K562 (cell line): ENCODE measurements around the gene PLPP6. TPM values are rescaled to one million over a fixed set of nuclear protein-coding genes. Genes with fewer than 3 reads are reported as not detected.

ENCODE experiments used
- ATAC-seq: fragments of 200-7000 bp; cut with Tn5 transposase; 3 replicates; pipeline ENCODE4 v1.9.1; 2020; ENCODE audit warnings: moderate library complexity
- BruUV-seq: library from RNA; stranded (reverse); fragments of 400-500 nt; replicated peaks from 2 replicates; lab custom pipeline; 2021; lab: Mats Ljungman, UMichigan
- CTCF ChIA-PET: fragments of 300-600 bp; formaldehyde crosslinking; extraction: SDS; loops from one replicate; lab custom pipeline; 2021; ENCODE audit warnings: low intra/inter-chr PET ratio; lab: Yijun Ruan, JAX
- POLR2A ChIA-PET: fragments of 300-600, 350-650 bp; sonication (Branson Sonifier 250); formaldehyde crosslinking; extraction: SDS; loops from one replicate; lab custom pipeline; 2021; ENCODE audit warnings: antibody characterized with exemption, inconsistent platforms; lab: Yijun Ruan, JAX
- DNase-seq, 4 experiments: peaks; one replicate each; pipeline versions ENCODE4 v3.0.0 to v3.0.0-alpha.2; 2011 to 2018; ENCODE audit warnings: low spot score in 3 of 4, mixed read lengths in 3 of 4; ENCODE audit errors: extremely low read depth in 1 of 4
- FAIRE-seq: peaks from 2 replicates; lab custom pipeline; 2011; peaks lifted over from hg19 to GRCh38; lab: Jason Lieb, UNC
- H2AFZ ChIP-seq: 2 replicates; pipeline ENCODE4 v1.6.0; 2011; ENCODE audit warnings: low read depth, low read length, control low read depth, inconsistent platforms
- H3K27ac ChIP-seq: fragments of 200-600 bp; 3 replicates; pipeline ENCODE4 v1.8.0; 2011; ENCODE audit warnings: low read depth, mild to moderate bottlenecking, control low read depth, inconsistent platforms, low read length, moderate library complexity, mixed read lengths; ENCODE audit errors: extremely low read depth
- H3K27me3 ChIP-seq, 2 experiments: fragments of 300-600 bp in 1 of 2; 2 replicates in 1 of 2; 3 replicates in 1 of 2; pipeline versions ENCODE4 v1.6.0 to v1.8.0; 2011; ENCODE audit warnings: inconsistent platforms in 2 of 2, low read length in 2 of 2, mild to moderate bottlenecking in 1 of 2, mixed read lengths in 1 of 2, moderate library complexity in 1 of 2; ENCODE audit not compliant: control insufficient read depth in 2 of 2, insufficient read depth in 2 of 2
- H3K36me3 ChIP-seq: fragments of 300-600 bp; 3 replicates; pipeline ENCODE4 v1.8.0; 2011; ENCODE audit warnings: mild to moderate bottlenecking, low read length, inconsistent platforms; ENCODE audit not compliant: control insufficient read depth, insufficient read depth
- H3K4me1 ChIP-seq, 2 experiments: fragments of 200-600 bp in 1 of 2; replicated peaks in 1 of 2; 2 replicates in 1 of 2; 3 replicates in 1 of 2; pipeline versions ENCODE4 v1.5.1 to v1.8.0; 2011; ENCODE audit warnings: inconsistent platforms in 2 of 2, low read length in 2 of 2, mild to moderate bottlenecking in 1 of 2, mixed read lengths in 1 of 2, moderate library complexity in 1 of 2; ENCODE audit not compliant: control insufficient read depth in 2 of 2, insufficient read depth in 2 of 2
- H3K4me2 ChIP-seq: 2 replicates; pipeline ENCODE4 v1.6.1; 2011; ENCODE audit warnings: low read length, control low read depth, inconsistent platforms, mixed read lengths; ENCODE audit not compliant: insufficient read depth
- H3K4me3 ChIP-seq: fragments of 200-600 bp; sonication (generic), shearing (Covaris generic); 2 replicates; pipeline ENCODE4 v1.5.1; 2016; ENCODE audit warnings: control low read depth, inconsistent platforms
- H3K79me2 ChIP-seq: fragments of 200-600 bp; 3 replicates; pipeline ENCODE4 v1.8.0; 2011; ENCODE audit warnings: low read length, inconsistent platforms; ENCODE audit not compliant: control insufficient read depth, insufficient read depth
- H3K9ac ChIP-seq, 2 experiments: 2 replicates each; pipeline versions ENCODE4 v1.6.0 to v1.6.1; 2011; ENCODE audit warnings: low read depth in 2 of 2, low read length in 2 of 2, control low read depth in 1 of 2, inconsistent platforms in 1 of 2, mild to moderate bottlenecking in 1 of 2, mixed read lengths in 1 of 2; ENCODE audit not compliant: insufficient read depth in 1 of 2
- H3K9me1 ChIP-seq: one replicate; pipeline ENCODE4 v1.6.0; 2011; ENCODE audit warnings: inconsistent platforms, mild to moderate bottlenecking, low read length, moderate library complexity; ENCODE audit not compliant: control insufficient read depth, insufficient read depth
- H3K9me3 ChIP-seq: replicated peaks from 2 replicates; pipeline ENCODE4 v1.5.1; 2011; ENCODE audit warnings: low read depth, low read length, inconsistent platforms; ENCODE audit not compliant: control insufficient read depth, insufficient read depth
- H4K20me1 ChIP-seq: replicated peaks from 2 replicates; pipeline ENCODE4 v1.6.1; 2011; ENCODE audit warnings: low read length, inconsistent platforms, mixed read lengths; ENCODE audit not compliant: control insufficient read depth, insufficient read depth
- CEBPG ChIP-seq, 3 experiments: fragments of 200-800 bp in 1 of 3; sonication (Bioruptor generic) in 1 of 3; sonication (generic) in 1 of 3; formaldehyde crosslinking in 1 of 3; IDR thresholded peaks in 2 of 3; conservative IDR thresholded peaks in 1 of 3; 2 replicates each; pipeline versions ENCODE4 v1.6.1 to v1.8.0; 2016 to 2022; ENCODE audit warnings: missing compliant biosample characterization in 2 of 3, missing genetic modification characterization in 2 of 3, mild to moderate bottlenecking in 1 of 3, missing genetic modification reagents in 1 of 3
- KAT7 ChIP-seq: sonication (generic); formaldehyde crosslinking; IDR thresholded peaks from 2 replicates; pipeline ENCODE4 v1.8.0; 2022; ENCODE audit warnings: missing genetic modification reagents, mild to moderate bottlenecking, borderline replicate concordance
- in situ Hi-C: fragments of 300-500 bp; cut with MboI; formaldehyde crosslinking; loops from 4 replicates; pipeline ENCODE4 v1.15.0; 2018; ENCODE audit warnings: inconsistent platforms, mixed read lengths
- intact Hi-C: fragments of 100-400 bp; cut with micrococcal nuclease; formaldehyde crosslinking; loops from 2 replicates; pipeline ENCODE4 v1.14.2; 2022
- polyA plus RNA-seq, 8 experiments: library from polyadenylated mRNA; depleted of rRNA in 4 of 8; stranded (reverse) in 5 of 8; unstranded in 3 of 8; fragments of >200 nt; fragmentation: Nextera tagmentation in 2 of 8; fragmentation: Illumina TruSeq in 1 of 8; extraction: Ambion mirVana in 2 of 8; extraction: Trizol in 1 of 8; gene quantifications; 2 replicates each; pipeline versions ENCODE4 v1.2.1 to v1.2.3, GENCODE V29; 2011 to 2014; ENCODE audit warnings: inconsistent platforms in 1 of 8, missing spikeins in 1 of 8
- total RNA-seq, 7 experiments: library from RNA; depleted of rRNA in 6 of 7; stranded (reverse); fragments of >200 nt in 6 of 7; fragmentation: Illumina TruSeq in 2 of 7; extraction: Trizol in 2 of 7; gene quantifications; 2 replicates each; pipeline versions ENCODE4 v1.2.1 to v1.2.3, GENCODE V29; 2011 to 2021; ENCODE audit warnings: low replicate concordance in 1 of 7
- TF ChIP-seq, protein P1 (sequence below), 2 experiments: fragments of 450-650 bp in 1 of 2; sonication (generic) in 1 of 2; formaldehyde crosslinking in 1 of 2; IDR thresholded peaks in 1 of 2; conservative IDR thresholded peaks in 1 of 2; 2 replicates each; pipeline versions ENCODE4 v1.6.1 to v1.8.1; 2016 to 2023; ENCODE audit warnings: mild to moderate bottlenecking in 2 of 2, moderate library complexity in 2 of 2, inconsistent platforms in 1 of 2, missing genetic modification reagents in 1 of 2
- TF ChIP-seq, protein P2 (sequence below), 2 experiments: fragments of 450-650 bp; formaldehyde crosslinking in 1 of 2; IDR thresholded peaks; 2 replicates each; pipeline versions ENCODE4 v1.4.0 to v1.6.1; 2014 to 2020; ENCODE audit warnings: mild to moderate bottlenecking in 2 of 2, borderline replicate concordance in 1 of 2, low read depth in 1 of 2

PLPP6 gene
- total and polyA plus RNA-seq, 9 of the 15 experiments (the other 6 are each of a cell fraction or from before 2014, with no cell fraction given), result 1.9 to 8.9 (median 5.6) TPM

DNA sequence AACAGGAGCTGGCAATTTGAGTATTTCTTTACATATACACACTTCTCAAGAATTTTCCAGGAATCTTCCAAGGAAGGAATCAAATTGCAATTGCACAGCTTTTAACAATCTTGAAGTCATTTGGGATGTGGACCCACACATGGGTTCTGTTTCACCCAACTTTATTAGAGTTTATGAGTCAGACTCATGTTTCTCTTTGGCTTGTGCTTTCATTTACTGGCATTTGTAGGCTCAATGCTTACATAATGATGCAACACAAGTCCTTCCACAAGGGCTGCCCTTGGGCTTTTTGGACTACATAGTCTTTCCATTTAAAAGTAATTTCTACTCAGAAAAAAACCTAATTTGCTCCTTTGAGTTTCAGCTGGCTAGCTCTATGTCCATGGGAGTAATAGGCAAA lies 12.7 kb downstream of the PLPP6 start:
- DNase-seq (no peak), FAIRE-seq (no peak), ATAC-seq (no peak)
- H2AFZ ChIP-seq, result no peak overlapping the region
- H3K9me1 ChIP-seq, result no peaks in the 10 kb centered on the region
- TF ChIP-seq KAT7 (no peak), CEBPG (CRISPR knock-in tag; IDR thresholded peaks at IDR 0.05) (no peak), CEBPG (tag; conservative IDR thresholded peaks at IDR 0.05 in 1 of 2, IDR thresholded peaks at IDR 0.05 in 1 of 2) (peak in 1 of 2 experiments; percentile 44; a peak in 1 of 4 replicates)
- TF ChIP-seq, protein P1, sequence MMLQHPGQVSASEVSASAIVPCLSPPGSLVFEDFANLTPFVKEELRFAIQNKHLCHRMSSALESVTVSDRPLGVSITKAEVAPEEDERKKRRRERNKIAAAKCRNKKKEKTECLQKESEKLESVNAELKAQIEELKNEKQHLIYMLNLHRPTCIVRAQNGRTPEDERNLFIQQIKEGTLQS (IDR thresholded peaks at IDR 0.05), result peak; percentile 68
- TF ChIP-seq, protein P1 (CRISPR knock-in tag; conservative IDR thresholded peaks at IDR 0.05), result no peak
- TF ChIP-seq, protein P2, sequence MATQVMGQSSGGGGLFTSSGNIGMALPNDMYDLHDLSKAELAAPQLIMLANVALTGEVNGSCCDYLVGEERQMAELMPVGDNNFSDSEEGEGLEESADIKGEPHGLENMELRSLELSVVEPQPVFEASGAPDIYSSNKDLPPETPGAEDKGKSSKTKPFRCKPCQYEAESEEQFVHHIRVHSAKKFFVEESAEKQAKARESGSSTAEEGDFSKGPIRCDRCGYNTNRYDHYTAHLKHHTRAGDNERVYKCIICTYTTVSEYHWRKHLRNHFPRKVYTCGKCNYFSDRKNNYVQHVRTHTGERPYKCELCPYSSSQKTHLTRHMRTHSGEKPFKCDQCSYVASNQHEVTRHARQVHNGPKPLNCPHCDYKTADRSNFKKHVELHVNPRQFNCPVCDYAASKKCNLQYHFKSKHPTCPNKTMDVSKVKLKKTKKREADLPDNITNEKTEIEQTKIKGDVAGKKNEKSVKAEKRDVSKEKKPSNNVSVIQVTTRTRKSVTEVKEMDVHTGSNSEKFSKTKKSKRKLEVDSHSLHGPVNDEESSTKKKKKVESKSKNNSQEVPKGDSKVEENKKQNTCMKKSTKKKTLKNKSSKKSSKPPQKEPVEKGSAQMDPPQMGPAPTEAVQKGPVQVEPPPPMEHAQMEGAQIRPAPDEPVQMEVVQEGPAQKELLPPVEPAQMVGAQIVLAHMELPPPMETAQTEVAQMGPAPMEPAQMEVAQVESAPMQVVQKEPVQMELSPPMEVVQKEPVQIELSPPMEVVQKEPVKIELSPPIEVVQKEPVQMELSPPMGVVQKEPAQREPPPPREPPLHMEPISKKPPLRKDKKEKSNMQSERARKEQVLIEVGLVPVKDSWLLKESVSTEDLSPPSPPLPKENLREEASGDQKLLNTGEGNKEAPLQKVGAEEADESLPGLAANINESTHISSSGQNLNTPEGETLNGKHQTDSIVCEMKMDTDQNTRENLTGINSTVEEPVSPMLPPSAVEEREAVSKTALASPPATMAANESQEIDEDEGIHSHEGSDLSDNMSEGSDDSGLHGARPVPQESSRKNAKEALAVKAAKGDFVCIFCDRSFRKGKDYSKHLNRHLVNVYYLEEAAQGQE (IDR thresholded peaks at IDR 0.05; ENCODE audit: borderline replicate concordance), result no peak
- TF ChIP-seq, protein P2 (CRISPR knock-in tag; IDR thresholded peaks at IDR 0.05; ENCODE audit: low read depth), result no peak
- no peaks in the 10 kb centered on the region for H3K9me3 ChIP-seq
- no TSS peak for BruUV-seq
- no peak overlapping the region for H3K4me2 ChIP-seq
- H4K20me1 ChIP-seq, result no peaks in the 10 kb centered on the region
- H3K36me3 ChIP-seq, result no peaks in the 10 kb centered on the region
- peaks cover 4% of the 10 kb centered on the region for H3K79me2 ChIP-seq
- intact Hi-C loops, result loop anchor here (5.0 kb wide), 1 partner anchor 68 kb away; the partner anchor contains the start of gene AK3
- no peak overlapping the region for H3K4me3 ChIP-seq
- peaks cover 0 to 11% of the 10 kb centered on the region in 2 experiments; a peak in 4 of 5 replicates for H3K4me1 ChIP-seq
- POLR2A ChIA-PET, result interaction anchor here (0.7 to 2.1 kb wide), 2 partner anchors 9 to 10 kb away, joined by 3 to 4 read pairs; partner anchors contain the start of gene SPATA6L
- H3K27me3 ChIP-seq, result no peaks in the 10 kb centered on the region
- in situ Hi-C loops, result no loop called here
- CTCF ChIA-PET, result no interaction called here
- H3K9ac ChIP-seq, result no peak overlapping the region
- no peak overlapping the region for H3K27ac ChIP-seq
